Measurements from ENCODE around the gene NUP35. TPM values are rescaled to one million over a fixed set of nuclear protein-coding genes. Genes with fewer than 3 reads are reported as not detected.
"Not testable (repeated sequence)": the region's sequence is repeated elsewhere in the genome, so short reads cannot be mapped to it uniquely, and the experiment has no call there.

Gene NUP35
- total RNA-seq, 1 donor from 2014 or later = 16.1 TPM

- no peak for DNase-seq (ENCODE audit: low read depth, low spot score)
Observed at GRCh38 chr2:183134016-183134415, 9.8 kb downstream of the NUP35 start.

DNA sequence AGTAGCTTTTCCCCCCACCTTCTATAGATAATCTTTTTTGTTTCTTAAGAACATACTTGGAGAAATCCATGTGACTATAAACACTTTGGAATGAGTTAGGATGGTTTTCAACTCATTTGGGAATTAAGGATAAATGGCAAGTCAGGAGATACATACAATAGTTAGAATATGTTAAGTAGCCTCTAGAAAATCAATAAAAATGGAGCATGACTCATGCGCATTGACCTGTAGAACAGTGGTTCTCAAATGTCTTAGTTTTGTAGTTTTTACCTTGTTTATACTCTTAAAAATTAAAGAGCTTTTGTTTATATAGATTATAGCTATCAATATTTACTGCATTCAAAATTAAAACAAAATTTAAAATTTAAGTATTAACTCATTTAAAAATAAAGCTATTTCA lies 24.7 kb downstream of the NUP35 start:
- DNase-seq (ENCODE audit: low read depth, low spot score) = no peak

DNA sequence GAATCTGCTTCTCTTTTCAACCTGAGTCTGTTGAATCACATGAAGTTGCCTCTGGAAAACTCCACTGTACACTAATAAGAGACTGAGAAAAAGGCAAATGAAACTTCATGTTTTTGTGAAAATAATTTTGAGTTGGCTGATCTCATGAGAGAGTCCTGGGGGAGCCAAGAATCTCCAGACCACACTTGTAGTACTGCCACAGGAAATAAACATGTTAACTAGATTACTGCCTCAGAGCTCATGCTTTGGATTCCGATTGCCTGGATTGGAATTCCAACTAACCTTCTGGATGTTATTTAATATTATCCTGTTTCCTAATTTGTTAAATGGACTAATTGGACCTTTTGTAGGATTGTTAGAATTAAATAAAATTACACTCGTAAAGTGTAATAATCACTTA lies 25.2 kb downstream of the NUP35 start:
- no peak for DNase-seq (ENCODE audit: low read depth, low spot score)

DNA sequence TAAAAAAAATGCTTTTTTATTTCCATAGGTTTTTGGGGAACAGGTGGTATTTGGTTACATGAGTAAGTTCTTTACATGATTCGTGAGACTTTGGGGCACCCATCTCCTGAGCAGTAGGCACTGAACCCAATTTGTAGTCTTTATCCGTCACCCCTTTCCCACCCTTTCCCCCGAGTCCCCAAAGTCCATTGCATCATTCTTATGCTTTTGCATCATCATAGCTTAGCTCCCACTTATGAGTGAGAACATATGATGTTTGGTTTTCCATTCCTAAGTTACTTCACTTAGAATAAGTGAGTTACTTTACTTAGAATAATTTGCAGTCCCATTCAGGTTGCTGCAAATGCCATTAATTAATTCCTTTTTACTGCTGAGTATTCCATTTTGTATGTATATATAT lies 28.0 kb downstream of the NUP35 start:
- DNase-seq (ENCODE audit: low read depth, low spot score) = not testable (repeated sequence)

- DNase-seq (ENCODE audit: low read depth, low spot score) = no peak
Observed at GRCh38 chr2:183153967-183154366, 29.7 kb downstream of the NUP35 start.

DNA sequence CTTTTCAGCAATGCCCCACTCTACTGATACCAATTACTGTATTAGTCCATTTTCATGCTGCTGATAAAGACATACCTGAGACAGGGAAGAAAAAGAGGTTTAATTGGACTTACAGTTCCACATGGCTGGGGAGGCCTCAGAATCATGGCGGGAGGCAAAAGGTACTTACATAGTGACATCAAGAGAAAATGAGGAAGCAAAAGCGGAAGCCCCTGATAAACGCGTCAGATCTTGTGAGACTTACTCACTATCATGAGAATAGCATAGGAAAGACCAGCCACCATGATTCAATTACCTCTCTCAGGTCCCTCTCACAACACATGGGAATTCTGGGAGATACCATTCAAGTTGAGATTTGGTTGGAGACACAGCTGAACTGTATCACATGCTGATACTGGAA lies 30.5 kb downstream of the NUP35 start:
- not testable (repeated sequence) for DNase-seq (ENCODE audit: low read depth, low spot score)

DNA sequence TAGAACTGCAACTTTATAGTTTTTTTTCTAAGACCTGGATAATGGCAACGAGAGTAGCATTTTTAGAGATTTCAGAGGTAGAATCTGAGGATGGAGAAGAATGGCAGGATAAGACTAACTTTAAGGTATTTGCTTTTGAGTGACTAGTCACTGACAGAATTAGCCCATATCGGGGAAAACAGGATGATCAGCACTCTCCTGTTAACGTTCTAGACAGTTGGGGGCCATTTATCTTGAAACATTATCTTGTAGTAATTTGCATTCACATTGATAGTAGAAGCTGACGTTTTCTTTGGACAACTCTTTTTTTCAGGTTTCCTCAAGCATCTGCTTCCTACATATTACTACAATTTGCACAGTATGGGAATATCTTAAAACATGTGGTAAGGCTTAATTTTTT lies 32.9 kb downstream of the NUP35 start:
- no peak for DNase-seq (ENCODE audit: low read depth, low spot score)

- DNase-seq (ENCODE audit: low read depth, low spot score) = no peak
Observed at GRCh38 chr2:183162362-183162761, 38.1 kb downstream of the NUP35 start.

DNA sequence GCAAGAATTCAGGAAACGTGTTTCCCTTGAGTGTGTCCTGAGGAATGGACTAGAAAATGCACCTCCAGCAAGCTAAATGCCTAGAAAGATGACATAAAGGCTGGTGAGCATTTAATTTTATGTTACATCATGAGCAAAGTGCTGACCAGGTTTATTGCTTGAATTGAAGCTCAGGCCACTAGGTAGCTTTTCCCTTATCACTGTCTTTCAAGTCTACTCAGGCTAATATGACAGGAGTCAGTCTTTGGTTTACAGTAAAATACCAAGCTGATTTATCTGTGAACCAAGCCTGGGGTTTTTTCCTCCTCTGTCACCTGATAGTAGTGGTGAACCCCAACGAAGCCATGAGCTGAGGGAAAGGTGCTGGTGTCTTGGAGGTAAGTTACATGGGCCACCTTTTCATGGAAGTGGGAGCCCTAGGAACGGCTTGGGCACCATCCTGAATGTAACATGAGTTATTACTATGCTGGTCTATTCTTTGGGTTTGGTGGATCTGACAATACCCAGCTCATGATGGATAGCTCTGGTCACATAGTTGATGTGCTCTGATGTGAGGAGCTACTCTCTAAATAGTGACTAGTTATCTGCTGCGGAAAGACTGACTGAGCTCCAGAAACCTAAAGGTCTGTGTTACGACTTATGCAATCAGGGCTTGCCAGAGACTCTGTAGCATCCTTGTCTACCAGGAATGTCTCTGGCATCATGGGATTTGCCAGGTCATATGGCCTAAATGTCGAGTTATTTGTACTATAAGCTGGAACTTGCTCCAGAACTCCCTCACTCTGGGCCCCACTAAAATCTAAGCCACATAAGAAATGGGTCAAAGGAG lies 39.8 kb downstream of the NUP35 start:
- no peak for DNase-seq (ENCODE audit: low read depth, low spot score)

GRCh38 chr2:183164650-183165015 lies 40.4 kb downstream of the NUP35 start:
- DNase-seq (ENCODE audit: low read depth, low spot score) = no peak

DNA sequence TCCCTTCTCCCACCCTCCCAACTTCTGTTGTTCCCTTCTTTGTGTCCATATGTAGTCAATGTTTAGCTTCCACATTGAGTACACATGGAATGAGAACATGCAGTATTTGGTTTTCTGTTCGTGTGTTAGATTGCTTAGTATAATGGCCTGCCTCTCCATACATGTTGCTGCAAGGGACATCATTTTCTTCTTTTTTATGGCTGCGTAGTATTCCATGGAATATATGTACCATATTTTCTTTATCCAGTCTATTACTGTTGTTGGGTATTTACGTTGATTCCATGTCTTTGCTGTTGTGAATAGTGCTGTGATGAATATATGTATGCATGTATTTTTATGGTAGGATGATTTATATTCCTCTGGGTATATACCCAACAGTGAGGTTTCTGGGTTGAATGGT lies 42.0 kb downstream of the NUP35 start:
- no peak for DNase-seq (ENCODE audit: low read depth, low spot score)

DNA sequence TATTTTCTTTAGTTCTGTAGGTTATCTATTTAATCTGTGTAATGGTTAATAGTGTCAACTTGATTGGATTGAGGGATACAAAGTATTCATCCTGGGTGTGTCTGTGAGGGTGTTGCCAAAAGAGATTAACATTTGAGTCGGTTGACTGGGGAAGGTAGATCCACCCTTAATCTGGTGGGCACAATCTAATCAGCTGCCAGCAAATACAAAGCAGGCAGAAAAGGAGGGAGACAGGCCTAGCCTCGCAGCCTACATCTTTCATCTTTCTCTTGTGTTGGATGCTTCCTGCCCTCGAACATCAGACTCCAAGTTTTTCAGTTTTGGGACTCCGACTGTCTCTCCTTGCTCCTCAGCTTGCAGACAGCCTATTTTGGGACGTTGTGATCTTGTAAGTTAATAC lies 42.7 kb downstream of the NUP35 start:
- DNase-seq (ENCODE audit: low read depth, low spot score) = not testable (repeated sequence)

- no peak for DNase-seq (ENCODE audit: low read depth, low spot score)
Observed at GRCh38 chr2:183172220-183172887, 48.1 kb downstream of the NUP35 start.

GRCh38 chr2:183179156-183179555 lies 54.9 kb downstream of the NUP35 start:
- DNase-seq (ENCODE audit: low read depth, low spot score) = no peak

DNA sequence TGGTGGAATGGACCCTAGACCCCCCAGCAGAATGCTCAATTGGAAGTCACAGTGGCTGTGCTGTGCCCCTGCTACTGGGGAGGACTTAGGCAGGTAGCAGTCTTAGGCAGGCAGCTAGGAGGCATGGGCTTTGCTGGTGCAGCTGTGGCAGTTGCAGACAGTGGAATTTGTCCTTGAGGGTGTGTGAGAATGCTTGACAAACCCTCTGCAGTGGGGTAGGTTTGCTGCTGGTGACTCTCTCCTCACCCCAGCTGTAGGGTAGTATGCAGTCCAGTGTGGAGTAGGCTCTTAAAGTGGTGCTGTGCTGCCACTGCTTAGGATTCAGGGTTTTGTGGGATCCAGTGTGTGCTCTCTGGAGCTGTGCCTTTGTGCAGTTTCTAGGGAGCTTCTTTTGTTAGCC lies 61.3 kb downstream of the NUP35 start:
- DNase-seq (ENCODE audit: low read depth, low spot score) = no peak

DNA sequence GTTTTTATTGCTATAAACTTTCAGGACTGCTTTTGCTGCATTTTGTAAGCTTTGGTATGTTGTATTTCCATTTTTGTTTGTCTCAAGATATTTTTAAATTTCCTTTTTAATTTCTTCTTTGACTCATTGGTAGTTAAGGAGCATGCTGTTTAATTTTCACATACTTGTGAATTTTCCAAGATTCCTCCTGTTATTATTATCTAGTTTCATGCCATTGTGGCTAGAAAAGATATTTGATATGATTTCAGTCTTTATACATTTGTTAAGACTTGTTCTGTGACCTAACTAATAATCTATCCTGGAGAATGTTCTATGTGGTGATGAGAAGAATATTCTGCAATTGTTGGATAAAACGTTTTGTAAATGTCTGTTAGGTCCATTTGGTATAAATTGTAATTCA lies 62.1 kb downstream of the NUP35 start:
- DNase-seq (ENCODE audit: low read depth, low spot score) = no peak

GRCh38 chr2:183186766-183187165 lies 62.5 kb downstream of the NUP35 start:
- no peak for DNase-seq (ENCODE audit: low read depth, low spot score)

DNA sequence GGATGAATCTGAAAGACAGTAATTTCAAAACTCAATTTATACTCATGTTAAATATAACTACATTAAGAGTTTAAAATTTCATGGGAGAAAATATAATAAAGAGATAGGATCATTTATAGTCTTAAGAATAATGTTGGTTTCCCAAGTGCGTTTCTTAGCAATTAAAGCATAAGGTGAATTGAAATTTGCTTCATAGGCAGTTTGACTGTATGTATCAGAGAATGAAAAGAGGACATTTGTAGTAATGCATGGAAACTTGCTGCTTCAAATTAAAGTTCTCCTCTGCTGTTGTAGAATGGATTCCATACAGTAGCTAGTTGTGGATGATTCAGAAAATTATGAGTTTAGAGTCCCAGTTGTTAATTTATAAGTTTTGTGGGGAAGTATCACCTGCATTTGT lies 68.1 kb downstream of the NUP35 start:
- no peak for DNase-seq (ENCODE audit: low read depth, low spot score)

DNA sequence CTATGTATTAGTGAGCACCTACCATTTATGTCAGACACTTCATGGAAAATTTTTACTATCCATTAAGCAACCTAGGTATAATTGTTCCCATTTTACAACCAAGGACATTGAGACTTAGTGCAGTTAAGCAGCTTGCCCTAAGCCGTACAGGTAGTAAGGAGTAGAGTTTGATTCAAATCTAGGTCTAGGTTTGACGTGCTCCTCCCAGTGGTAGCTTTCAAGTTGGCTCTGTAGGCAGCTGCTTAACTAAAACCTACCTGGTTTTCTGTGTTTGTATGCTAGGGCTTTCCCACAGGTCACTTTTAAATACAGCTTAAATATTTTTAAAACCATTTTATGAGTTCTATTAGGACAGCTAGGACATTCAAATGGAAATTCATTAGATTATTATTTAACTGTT lies 69.7 kb downstream of the NUP35 start:
- no peak for DNase-seq (ENCODE audit: low read depth, low spot score)

DNA sequence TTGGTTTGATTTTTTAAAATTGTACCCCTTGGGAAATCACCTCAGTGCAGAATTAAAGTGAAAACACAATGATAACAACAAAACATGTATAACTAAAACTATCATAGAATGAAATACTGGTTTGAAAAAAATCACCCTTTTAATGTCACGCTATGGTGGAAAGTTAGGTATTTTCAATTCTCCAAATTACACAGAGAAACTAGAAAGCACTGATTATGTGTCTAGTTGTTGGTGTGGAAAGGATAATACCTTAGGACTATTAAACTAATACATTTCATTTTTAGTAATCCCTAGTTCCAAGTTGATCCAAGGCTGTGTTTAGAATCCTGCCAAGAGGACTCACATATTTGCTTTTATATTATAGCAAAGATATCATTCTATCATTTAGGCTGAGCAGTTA lies 71.2 kb downstream of the NUP35 start:
- no peak for DNase-seq (ENCODE audit: low read depth, low spot score)

GRCh38 chr2:183195998-183196409 lies 71.8 kb downstream of the NUP35 start:
- no peak for DNase-seq (ENCODE audit: low read depth, low spot score)

GRCh38 chr2:183204397-183204796 lies 80.2 kb downstream of the NUP35 start:
- no peak for DNase-seq (ENCODE audit: low read depth, low spot score)

GRCh38 chr2:183207110-183207509 lies 82.9 kb downstream of the NUP35 start:
- no peak for DNase-seq (ENCODE audit: low read depth, low spot score)
